Nephron (organoid): ENCODE data around the gene CALM3.
A peak's percentile ranks its signal among the peaks of the same experiment; 100 is the strongest.

Source experiments
- H3K27ac Mint-ChIP-seq, 3 experiments: 2 replicates each; pipeline ENCODE4 v1.8.0; 2020; ENCODE audit warnings: mixed read lengths in 3 of 3, mild to moderate bottlenecking in 2 of 3, moderate library complexity in 1 of 3
- H3K27me3 Mint-ChIP-seq: 2 replicates; pipeline ENCODE4 v1.8.0; 2021; ENCODE audit warnings: low read depth, mild to moderate bottlenecking, moderate library complexity, mixed read lengths
- H3K36me3 Mint-ChIP-seq: 2 replicates; pipeline ENCODE4 v1.8.0; 2020; ENCODE audit warnings: low read depth, mixed read lengths
- H3K4me1 Mint-ChIP-seq: 2 replicates; pipeline ENCODE4 v1.8.0; 2020; ENCODE audit warnings: mixed read lengths
- H3K4me3 Mint-ChIP-seq, 3 experiments: 2 replicates each; pipeline ENCODE4 v1.8.0; 2020; ENCODE audit warnings: mild to moderate bottlenecking in 3 of 3, mixed read lengths in 3 of 3, moderate library complexity in 2 of 3
- H3K9me3 Mint-ChIP-seq: 2 replicates; pipeline ENCODE4 v1.8.0; 2020; ENCODE audit warnings: mixed read lengths
- CTCF ChIP-seq, 3 experiments: fragments of 200-600 bp; sonication (generic); IDR thresholded peaks; one replicate each; pipeline ENCODE4 v1.5.0; 2021; ENCODE audit warnings: antibody characterized with exemption in 3 of 3; ENCODE audit not compliant: unreplicated experiment in 3 of 3

CALM3 gene

GRCh38 chr19:46591870-46592269 lies 9.3 kb upstream of the CALM3 start:
- TF ChIP-seq CTCF (IDR thresholded peaks at IDR 0.05; ENCODE audit: unreplicated experiment in 3 of 3), result no peak
- peaks cover 7% of the 10 kb centered on the region for H3K9me3 Mint-ChIP-seq

GRCh38 chr19:46596008-46596407 lies 5.1 kb upstream of the CALM3 start:
- Mint-ChIP-seq H3K4me1 (no peaks in the 10 kb centered on the region), H3K36me3 (no peaks in the 10 kb centered on the region), H3K9me3 (peaks cover 25% of the 10 kb centered on the region), H3K27ac (no peak overlapping the region), H3K27me3 (peaks cover 4% of the 10 kb centered on the region), H3K4me3 (no peak overlapping the region)
- TF ChIP-seq CTCF (IDR thresholded peaks at IDR 0.05; ENCODE audit: unreplicated experiment in 3 of 3), result no peak

More at GRCh38 chr19:46591870-46592269, 9.3 kb upstream of the CALM3 start:
- Mint-ChIP-seq H3K27ac (no peak overlapping the region), H3K36me3 (no peaks in the 10 kb centered on the region), H3K4me1 (no peaks in the 10 kb centered on the region), H3K27me3 (peaks cover 4% of the 10 kb centered on the region), H3K4me3 (no peak overlapping the region)

DNA sequence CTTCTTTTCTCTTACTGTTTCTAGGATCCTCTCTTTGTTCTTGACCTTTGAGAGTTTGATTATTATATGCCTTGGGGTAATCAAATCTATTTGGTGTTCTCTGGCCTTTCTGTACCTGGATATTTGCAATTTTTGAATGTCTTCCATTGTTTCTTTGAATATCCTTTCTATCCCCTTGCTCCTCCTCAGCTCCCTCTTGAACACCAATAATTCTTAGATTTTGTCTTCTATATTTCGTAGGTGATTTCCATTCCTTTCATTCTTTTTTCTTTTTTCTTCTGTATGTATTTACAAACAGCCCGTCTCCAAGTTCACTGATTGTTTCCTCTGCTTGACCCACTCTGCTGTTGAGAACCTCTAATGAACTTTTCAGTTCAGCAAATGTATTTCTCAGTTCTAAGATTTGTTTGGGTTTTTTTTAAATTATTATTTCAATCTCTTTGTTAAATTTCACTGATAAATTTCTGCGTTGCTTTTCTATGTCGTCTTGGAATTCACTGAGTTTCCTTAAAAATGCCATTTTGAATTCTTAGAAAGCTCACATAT lies 2.7 kb upstream of the CALM3 start:
- H3K4me1 Mint-ChIP-seq, result peaks cover 16% of the 10 kb centered on the region
- peaks cover 25% of the 10 kb centered on the region for H3K9me3 Mint-ChIP-seq
- no peaks in the 10 kb centered on the region for H3K36me3 Mint-ChIP-seq
- H3K27me3 Mint-ChIP-seq, result peaks cover 4% of the 10 kb centered on the region
- TF ChIP-seq CTCF (IDR thresholded peaks at IDR 0.05; ENCODE audit: unreplicated experiment in 3 of 3), result no peak
- H3K27ac Mint-ChIP-seq, result no peak overlapping the region
- H3K4me3 Mint-ChIP-seq, result no peak overlapping the region

GRCh38 chr19:46599716-46600373 lies 1.3 kb upstream of the CALM3 start:
- no peak for TF ChIP-seq CTCF (IDR thresholded peaks at IDR 0.05; ENCODE audit: unreplicated experiment in 3 of 3)
- peaks cover 25% of the 10 kb centered on the region for H3K9me3 Mint-ChIP-seq
- peaks cover 20% of the 10 kb centered on the region for H3K4me1 Mint-ChIP-seq
- peaks cover 4% of the 10 kb centered on the region for H3K27me3 Mint-ChIP-seq
- no peaks in the 10 kb centered on the region for H3K36me3 Mint-ChIP-seq
- H3K4me3 Mint-ChIP-seq, result peak overlapping the region; percentile 95 to 99 (median 97)
- H3K27ac Mint-ChIP-seq, result peak overlapping the region; percentile 100

- Mint-ChIP-seq H3K36me3 (no peaks in the 10 kb centered on the region), H3K27me3 (peaks cover 4% of the 10 kb centered on the region), H3K27ac (peak overlapping the region; percentile 100), H3K4me1 (peaks cover 20% of the 10 kb centered on the region), H3K9me3 (peaks cover 22% of the 10 kb centered on the region), H3K4me3 (peak overlapping the region; percentile 95 to 99 (median 97))
- TF ChIP-seq CTCF (IDR thresholded peaks at IDR 0.05; ENCODE audit: unreplicated experiment in 3 of 3), result no peak
Observed at GRCh38 chr19:46600384-46601317, 479 bp upstream of the CALM3 start.
